ENCODE results near the gene MMGT1. TPM values are rescaled to one million over a fixed set of nuclear protein-coding genes. Genes with fewer than 3 reads are reported as not detected.
"Not testable (repeated sequence)": the region's sequence is repeated elsewhere in the genome, so short reads cannot be mapped to it uniquely, and the experiment has no call there.

Gene MMGT1
- total RNA-seq, 1 experiment from 2014 or later, result 18.3 TPM

- no TSS peak for BruUV-seq (replicated peaks)
- ChIA-PET CTCF (no interaction called here), POLR2A (no interaction called here)
- H3K36me3 ChIP-seq (ENCODE audit: control insufficient read depth, insufficient read depth, low read length), result no peaks in the 10 kb centered on the region
- no peaks in the 10 kb centered on the region for H3K4me1 Mint-ChIP-seq (ENCODE audit: low read depth, unreplicated experiment)
- no peak for DNase-seq
- no peak overlapping the region for H3K27ac Mint-ChIP-seq (ENCODE audit: unreplicated experiment)
- no peaks in the 10 kb centered on the region for H3K9me3 ChIP-seq
- intact Hi-C loops (cut with micrococcal nuclease; ENCODE audit: unreplicated experiment), result no loop called here
- no peaks in the 10 kb centered on the region for H3K4me1 ChIP-seq
- H3K4me3 Mint-ChIP-seq (ENCODE audit: unreplicated experiment), result no peak overlapping the region
- H3K27me3 Mint-ChIP-seq (ENCODE audit: insufficient read depth, unreplicated experiment), result peaks cover 4% of the 10 kb centered on the region
- no peak overlapping the region for H3K4me3 ChIP-seq (ENCODE audit: low read depth, low read length)
- H3K36me3 Mint-ChIP-seq (ENCODE audit: insufficient read depth, unreplicated experiment), result no peaks in the 10 kb centered on the region
- H3K9me3 Mint-ChIP-seq (ENCODE audit: unreplicated experiment), result no peaks in the 10 kb centered on the region
- no peaks in the 10 kb centered on the region for H3K27me3 ChIP-seq (replicated peaks; ENCODE audit: control insufficient read depth, insufficient read depth, low read length)
- no peak for TF ChIP-seq CTCF (IDR thresholded peaks at IDR 0.05; ENCODE audit: insufficient read depth in 1 of 2, low read depth in 1 of 2, low read length in 1 of 2, severe bottlenecking in 1 of 2, unreplicated experiment in 1 of 2)
Observed at GRCh38 chrX:135927897-135928296, 45.9 kb downstream of the MMGT1 start.

GRCh38 chrX:135923353-135923752 lies 50.4 kb downstream of the MMGT1 start:
- DNase-seq, result no peak
- no peak overlapping the region for H3K4me3 Mint-ChIP-seq (ENCODE audit: unreplicated experiment)
- H3K36me3 ChIP-seq (ENCODE audit: control insufficient read depth, insufficient read depth, low read length), result no peaks in the 10 kb centered on the region
- CTCF ChIA-PET, result no interaction called here
- TF ChIP-seq CTCF (IDR thresholded peaks at IDR 0.05; ENCODE audit: insufficient read depth in 1 of 2, low read depth in 1 of 2, low read length in 1 of 2, severe bottlenecking in 1 of 2, unreplicated experiment in 1 of 2), result peak; percentile 10 to 11
- no peaks in the 10 kb centered on the region for H3K27me3 ChIP-seq (replicated peaks; ENCODE audit: control insufficient read depth, insufficient read depth, low read length)
- no peaks in the 10 kb centered on the region for H3K9me3 ChIP-seq
- BruUV-seq (replicated peaks), result no TSS peak
- no peaks in the 10 kb centered on the region for H3K36me3 Mint-ChIP-seq (ENCODE audit: insufficient read depth, unreplicated experiment)
- no peaks in the 10 kb centered on the region for H3K4me1 ChIP-seq
- H3K27ac Mint-ChIP-seq (ENCODE audit: unreplicated experiment), result no peak overlapping the region
- no peaks in the 10 kb centered on the region for H3K9me3 Mint-ChIP-seq (ENCODE audit: unreplicated experiment)
- intact Hi-C loops (cut with micrococcal nuclease; ENCODE audit: unreplicated experiment), result no loop called here
- H3K27me3 Mint-ChIP-seq (ENCODE audit: insufficient read depth, unreplicated experiment), result no peaks in the 10 kb centered on the region
- POLR2A ChIA-PET, result no interaction called here
- H3K4me3 ChIP-seq (ENCODE audit: low read depth, low read length), result no peak overlapping the region
- H3K4me1 Mint-ChIP-seq (ENCODE audit: low read depth, unreplicated experiment), result no peaks in the 10 kb centered on the region

GRCh38 chrX:135920516-135920915 lies 53.3 kb downstream of the MMGT1 start:
- H3K27me3 Mint-ChIP-seq (ENCODE audit: insufficient read depth, unreplicated experiment); H3K9me3 ChIP-seq; DNase-seq; H3K27ac Mint-ChIP-seq (ENCODE audit: unreplicated experiment); BruUV-seq (replicated peaks); H3K4me1 ChIP-seq; H3K4me3 Mint-ChIP-seq (ENCODE audit: unreplicated experiment); H3K27me3 ChIP-seq (replicated peaks; ENCODE audit: control insufficient read depth, insufficient read depth, low read length); H3K36me3 ChIP-seq (ENCODE audit: control insufficient read depth, insufficient read depth, low read length); POLR2A ChIA-PET; CTCF ChIA-PET; H3K4me1 Mint-ChIP-seq (ENCODE audit: low read depth, unreplicated experiment); H3K9me3 Mint-ChIP-seq (ENCODE audit: unreplicated experiment); H3K4me3 ChIP-seq (ENCODE audit: low read depth, low read length); H3K36me3 Mint-ChIP-seq (ENCODE audit: insufficient read depth, unreplicated experiment); intact Hi-C loops (cut with micrococcal nuclease; ENCODE audit: unreplicated experiment): not testable (repeated sequence)

- intact Hi-C loops (cut with micrococcal nuclease; ENCODE audit: unreplicated experiment), result no loop called here
- no peak overlapping the region for H3K27ac Mint-ChIP-seq (ENCODE audit: unreplicated experiment)
- H3K27me3 Mint-ChIP-seq (ENCODE audit: insufficient read depth, unreplicated experiment), result no peaks in the 10 kb centered on the region
- no peak overlapping the region for H3K4me3 ChIP-seq (ENCODE audit: low read depth, low read length)
- H3K4me3 Mint-ChIP-seq (ENCODE audit: unreplicated experiment), result no peak overlapping the region
- H3K4me1 ChIP-seq, result no peaks in the 10 kb centered on the region
- no peak for TF ChIP-seq CTCF (IDR thresholded peaks at IDR 0.05; ENCODE audit: insufficient read depth in 1 of 2, low read depth in 1 of 2, low read length in 1 of 2, severe bottlenecking in 1 of 2, unreplicated experiment in 1 of 2)
- POLR2A ChIA-PET, result no interaction called here
- H3K4me1 Mint-ChIP-seq (ENCODE audit: low read depth, unreplicated experiment), result no peaks in the 10 kb centered on the region
- DNase-seq, result no peak
- no peaks in the 10 kb centered on the region for H3K27me3 ChIP-seq (replicated peaks; ENCODE audit: control insufficient read depth, insufficient read depth, low read length)
- BruUV-seq (replicated peaks), result no TSS peak
- no peaks in the 10 kb centered on the region for H3K36me3 Mint-ChIP-seq (ENCODE audit: insufficient read depth, unreplicated experiment)
- no peaks in the 10 kb centered on the region for H3K36me3 ChIP-seq (ENCODE audit: control insufficient read depth, insufficient read depth, low read length)
- CTCF ChIA-PET, result no interaction called here
- no peaks in the 10 kb centered on the region for H3K9me3 Mint-ChIP-seq (ENCODE audit: unreplicated experiment)
- no peaks in the 10 kb centered on the region for H3K9me3 ChIP-seq
Observed at GRCh38 chrX:135914404-135914803, 59.4 kb downstream of the MMGT1 start.

Measured in Caco-2 (cell line).